GM06990 (cell line): ENCODE data around the gene EFHD1.

ENCODE experiments used
- DNase-seq: peaks from one replicate; pipeline ENCODE4 v3.0.0-alpha.2; 2011; ENCODE audit not compliant: insufficient read length; ENCODE audit errors: extremely low read depth
- H3K27me3 ChIP-seq: replicated peaks from 2 replicates; pipeline ENCODE4 v1.6.0; 2011; ENCODE audit warnings: low read length; ENCODE audit not compliant: control insufficient read depth, insufficient read depth
- H3K36me3 ChIP-seq: 2 replicates; pipeline ENCODE4 v1.5.1; 2011; ENCODE audit warnings: low read length; ENCODE audit not compliant: control insufficient read depth, insufficient read depth
- H3K4me3 ChIP-seq: replicated peaks from 2 replicates; pipeline ENCODE4 v1.5.1; 2011; ENCODE audit warnings: low read depth, mild to moderate bottlenecking, control low read depth, low read length
- CTCF ChIP-seq: IDR thresholded peaks from 2 replicates; pipeline ENCODE4 v1.5.1; 2011; ENCODE audit warnings: low read length, control low read depth, mild to moderate bottlenecking, inconsistent platforms; ENCODE audit not compliant: insufficient read depth, poor library complexity, severe bottlenecking

EFHD1 gene

DNA sequence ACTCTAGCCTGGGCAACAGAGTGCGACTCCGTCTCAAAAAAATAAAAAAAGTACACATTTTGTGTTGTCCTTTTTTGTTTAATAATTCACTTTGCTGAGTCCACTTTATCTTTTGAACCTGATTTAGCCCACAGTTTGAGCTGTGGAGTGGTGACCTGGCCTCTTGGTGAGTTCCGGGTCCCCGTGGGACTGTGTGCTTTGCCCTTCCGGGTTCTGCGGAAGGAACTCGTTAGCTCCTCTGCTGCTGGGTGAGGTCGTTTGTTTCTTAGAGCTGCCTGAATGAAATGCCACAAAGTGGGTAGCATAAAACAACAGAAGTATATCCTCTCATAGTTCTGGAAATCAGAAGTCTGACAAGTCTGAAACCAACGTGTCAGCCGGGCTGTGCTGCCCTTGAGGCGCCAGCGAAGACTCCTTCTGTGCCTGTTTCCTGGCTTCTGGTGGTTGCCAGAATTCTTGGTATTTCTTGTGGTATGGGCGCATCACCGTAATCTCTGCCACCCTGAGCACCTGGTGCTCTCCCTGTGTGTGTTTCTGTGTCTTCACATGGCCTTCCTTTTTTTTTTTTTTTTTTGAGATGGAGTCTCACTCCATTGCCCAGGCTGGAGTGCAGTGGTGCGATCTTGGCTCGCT, 3.5 kb downstream of the EFHD1 start:
- Histone ChIP-seq H3K4me3 (no peak overlapping the region), H3K36me3 (no peaks in the 10 kb centered on the region), H3K27me3 (no peaks in the 10 kb centered on the region; the same call in none of the 2 replicates)
- no peak for TF ChIP-seq CTCF
- no peak for DNase-seq

DNA sequence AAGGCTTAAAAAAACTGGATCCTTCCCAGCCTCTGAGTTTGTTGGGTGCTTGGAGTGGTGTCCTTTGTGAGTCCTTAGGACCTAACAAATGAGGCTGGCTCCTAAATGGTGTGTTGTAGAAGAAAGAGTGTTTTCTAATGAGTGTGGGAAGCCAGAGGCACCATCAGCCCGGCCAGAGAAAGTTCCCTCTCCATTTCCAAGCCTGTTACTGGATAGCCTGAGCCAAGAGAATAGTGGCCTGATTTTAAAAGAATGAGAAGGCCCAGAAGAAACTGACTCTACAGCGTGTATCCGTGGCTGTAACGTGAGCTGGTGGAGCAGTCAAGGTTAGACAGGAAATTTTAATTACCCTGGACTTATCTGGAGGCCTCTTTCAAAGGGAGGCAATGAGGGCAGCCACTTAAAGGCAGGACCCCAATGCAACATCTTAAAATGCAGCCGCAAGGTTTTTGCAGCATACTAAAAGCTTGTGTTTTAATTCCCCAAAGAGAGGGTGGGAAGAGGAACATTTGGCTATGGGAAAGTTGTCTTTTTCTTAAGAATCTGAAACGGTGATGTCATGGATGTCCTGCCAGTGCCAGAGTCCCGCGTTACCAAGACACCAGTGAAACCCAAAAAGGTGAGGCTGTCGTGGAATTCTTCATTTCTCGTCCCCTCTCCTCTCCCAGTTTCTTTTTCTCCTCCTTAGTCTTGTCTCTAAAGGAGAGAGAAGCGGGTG, 4.6 kb downstream of the EFHD1 start:
- Histone ChIP-seq H3K4me3 (no peak overlapping the region), H3K36me3 (no peaks in the 10 kb centered on the region), H3K27me3 (no peaks in the 10 kb centered on the region; the same call in none of the 2 replicates)
- DNase-seq = no peak
- TF ChIP-seq CTCF = no peak

GRCh38 chr2:232641153-232641848, 7.9 kb downstream of the EFHD1 start:
- no peak for DNase-seq
- H3K36me3 ChIP-seq = no peaks in the 10 kb centered on the region
- no peaks in the 10 kb centered on the region; the same call in none of the 2 replicates for H3K27me3 ChIP-seq
- H3K4me3 ChIP-seq = no peak overlapping the region
- no peak for TF ChIP-seq CTCF

DNA sequence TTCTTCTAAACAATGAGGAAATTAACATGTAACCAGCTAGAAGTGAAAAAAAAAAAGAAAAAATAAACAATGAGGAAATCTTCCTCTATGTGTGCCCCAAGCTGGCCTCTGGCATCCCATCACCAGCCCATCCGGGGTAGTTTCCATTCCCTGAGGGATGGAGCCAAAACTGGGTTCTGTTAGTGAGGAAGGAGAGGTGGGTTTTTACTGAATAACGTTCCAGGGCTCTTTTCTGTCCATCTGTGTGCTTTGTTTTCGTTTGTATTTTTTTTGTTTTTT, 9.7 kb downstream of the EFHD1 start:
- H3K36me3 ChIP-seq = no peaks in the 10 kb centered on the region
- H3K4me3 ChIP-seq = no peak overlapping the region

GRCh38 chr2:232643813-232644347, 10.5 kb downstream of the EFHD1 start:
- no peak for DNase-seq
- Histone ChIP-seq H3K36me3 (no peaks in the 10 kb centered on the region), H3K27me3 (no peaks in the 10 kb centered on the region; the same call in 1 of the 2 replicates), H3K4me3 (no peak overlapping the region)
- no peak for TF ChIP-seq CTCF

More for the DNA sequence above, 9.7 kb downstream of the EFHD1 start:
- DNase-seq = no peak
- no peak for TF ChIP-seq CTCF
- no peaks in the 10 kb centered on the region; the same call in none of the 2 replicates for H3K27me3 ChIP-seq
